Sigmoid colon (tissue), 7 donors: ENCODE measurements around the gene NKX2-3. TPM values are rescaled to one million over a fixed set of nuclear protein-coding genes. Genes with fewer than 3 reads are reported as not detected.
A peak's percentile ranks its signal among the peaks of the same experiment; 100 is the strongest.

ENCODE experiments used
- DNase-seq: peaks from one replicate; pipeline ENCODE4 v3.0.0-alpha.2; 2019
- H3K27ac ChIP-seq, 4 donors: fragments of 200-600 bp; sonication (generic); one replicate each; pipeline ENCODE4 v1.5.1; 2016 to 2019; ENCODE audit warnings: mild to moderate bottlenecking in 1 of 4
- H3K27me3 ChIP-seq, 3 donors: fragments of 200-600 bp; sonication (generic); one replicate each; pipeline ENCODE4 v1.5.1; 2019; ENCODE audit warnings: mild to moderate bottlenecking in 1 of 3
- H3K36me3 ChIP-seq, 4 donors: fragments of 200-600 bp; sonication (generic); one replicate each; pipeline ENCODE4 v1.5.1; 2016 to 2019
- H3K4me1 ChIP-seq, 4 donors: fragments of 200-600 bp; sonication (generic); one replicate each; pipeline ENCODE4 v1.5.1; 2017 to 2019
- H3K4me3 ChIP-seq, 4 donors: fragments of 200-600 bp; sonication (generic); one replicate each; pipeline ENCODE4 v1.5.1; 2017 to 2019; ENCODE audit warnings: mild to moderate bottlenecking in 2 of 4, moderate library complexity in 1 of 4
- H3K9me3 ChIP-seq, 4 donors: fragments of 200-600 bp in 3 of 4; sonication (generic) in 3 of 4; one replicate each; pipeline versions ENCODE4 v1.5.1 to v1.6.1; 2013 to 2019
- EP300 ChIP-seq, 4 donors: sonication (generic); formaldehyde crosslinking; IDR thresholded peaks; one replicate each; pipeline ENCODE4 v1.6.1; 2017; ENCODE audit warnings: antibody characterized with exemption in 4 of 4
- POLR2A ChIP-seq, 2 donors: fragments of 450-650 bp; IDR thresholded peaks; one replicate each; pipeline ENCODE4 v1.6.1; 2016; ENCODE audit warnings: antibody characterized with exemption in 2 of 2, mild to moderate bottlenecking in 2 of 2, moderate library complexity in 2 of 2
- POLR2AphosphoS5 ChIP-seq, 4 donors: sonication (generic); formaldehyde crosslinking; IDR thresholded peaks; one replicate each; pipeline ENCODE4 v1.6.1; 2017; ENCODE audit warnings: antibody characterized with exemption in 4 of 4
- WGBS, 2 donors: extraction: QIAGEN DNeasy Blood & Tissue Kit; methylation state at CpG; one replicate each; pipeline ENCODE4 v1.1.7; 2013; 5-methylcytosine and 5-hydroxymethylcytosine counted together
- intact Hi-C: fragments of 100-400 bp; cut with DNase I; formaldehyde crosslinking; loops from one replicate; pipeline ENCODE4 v1.15.1; 2023
- polyA plus RNA-seq, 3 donors: library from polyadenylated mRNA; stranded (reverse); fragments of 200-250 nt; gene quantifications; one replicate each; pipeline ENCODE4 v1.2.3, GENCODE V29; 2013
- total RNA-seq, 4 donors: library from RNA; depleted of rRNA; stranded (reverse); fragments of >200 nt; gene quantifications; one replicate each; pipeline ENCODE4 v1.1.0, GENCODE V29; 2016
- TF ChIP-seq, protein P1 (sequence below), 4 experiments: fragments of 450-650 bp in 3 of 4; fragments of 200-600 bp in 1 of 4; IDR thresholded peaks; one replicate each; pipeline ENCODE4 v1.5.1; 2016 to 2019; ENCODE audit warnings: antibody characterized with exemption in 4 of 4, mild to moderate bottlenecking in 3 of 4, moderate library complexity in 2 of 4
- donor health status: healthy with polysubstance abuse.
- donor health status: Bipolar disorder and iron deficiency.
- donor health status: healthy.

Gene NKX2-3
- total and polyA plus RNA-seq, 7 donors: 5.8 to 49.9 (median 32.4) TPM

DNA sequence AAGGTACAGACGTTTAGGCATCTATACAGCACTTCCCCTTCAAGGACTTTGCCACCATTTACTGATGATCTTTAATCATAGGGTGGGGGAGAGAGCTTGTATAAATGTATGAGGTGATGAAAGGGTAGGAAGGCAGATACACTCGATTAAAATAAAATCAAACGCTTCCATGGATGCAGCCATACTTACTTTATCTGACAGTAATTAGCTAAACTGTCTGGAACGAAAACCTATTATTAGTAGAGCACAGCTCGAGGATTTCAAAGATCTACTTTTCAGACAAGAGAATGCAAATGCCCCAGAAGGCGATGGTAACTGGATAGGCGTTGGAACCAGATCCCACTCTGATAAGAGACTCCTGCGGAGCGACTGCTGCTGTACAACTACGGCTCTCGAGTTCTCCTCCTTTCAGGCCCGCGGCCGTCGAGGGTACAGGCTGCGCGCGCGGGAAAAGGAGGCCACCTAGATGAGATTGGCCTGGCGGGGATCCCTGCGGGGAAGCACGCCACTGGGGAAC is 3.1 kb upstream of the NKX2-3 start:
- peak overlapping the region in 3 of 4 donors; percentile 94 to 95 (median 94) for H3K27ac ChIP-seq
- peaks cover 3 to 35% (median 29%) of the 10 kb centered on the region in 4 donors for H3K4me1 ChIP-seq
- H3K36me3 ChIP-seq: no peaks in the 10 kb centered on the region
- WGBS, 2 donors: 12 to 18% methylated on average over 22 of the region's 22 CpGs
- TF ChIP-seq POLR2AphosphoS5 (IDR thresholded peaks at IDR 0.05): peak in 1 of 4 donors; percentile 18
- TF ChIP-seq, protein P1, sequence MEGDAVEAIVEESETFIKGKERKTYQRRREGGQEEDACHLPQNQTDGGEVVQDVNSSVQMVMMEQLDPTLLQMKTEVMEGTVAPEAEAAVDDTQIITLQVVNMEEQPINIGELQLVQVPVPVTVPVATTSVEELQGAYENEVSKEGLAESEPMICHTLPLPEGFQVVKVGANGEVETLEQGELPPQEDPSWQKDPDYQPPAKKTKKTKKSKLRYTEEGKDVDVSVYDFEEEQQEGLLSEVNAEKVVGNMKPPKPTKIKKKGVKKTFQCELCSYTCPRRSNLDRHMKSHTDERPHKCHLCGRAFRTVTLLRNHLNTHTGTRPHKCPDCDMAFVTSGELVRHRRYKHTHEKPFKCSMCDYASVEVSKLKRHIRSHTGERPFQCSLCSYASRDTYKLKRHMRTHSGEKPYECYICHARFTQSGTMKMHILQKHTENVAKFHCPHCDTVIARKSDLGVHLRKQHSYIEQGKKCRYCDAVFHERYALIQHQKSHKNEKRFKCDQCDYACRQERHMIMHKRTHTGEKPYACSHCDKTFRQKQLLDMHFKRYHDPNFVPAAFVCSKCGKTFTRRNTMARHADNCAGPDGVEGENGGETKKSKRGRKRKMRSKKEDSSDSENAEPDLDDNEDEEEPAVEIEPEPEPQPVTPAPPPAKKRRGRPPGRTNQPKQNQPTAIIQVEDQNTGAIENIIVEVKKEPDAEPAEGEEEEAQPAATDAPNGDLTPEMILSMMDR (IDR thresholded peaks at IDR 0.05): no peak
- intact Hi-C loops: no loop called here
- H3K9me3 ChIP-seq: no peaks in the 10 kb centered on the region
- peaks cover 0 to 6% (median 0%) of the 10 kb centered on the region in 3 donors for H3K27me3 ChIP-seq
- peak; percentile 77 for DNase-seq
- peak overlapping the region; percentile 70 to 80 (median 78) for H3K4me3 ChIP-seq

DNA sequence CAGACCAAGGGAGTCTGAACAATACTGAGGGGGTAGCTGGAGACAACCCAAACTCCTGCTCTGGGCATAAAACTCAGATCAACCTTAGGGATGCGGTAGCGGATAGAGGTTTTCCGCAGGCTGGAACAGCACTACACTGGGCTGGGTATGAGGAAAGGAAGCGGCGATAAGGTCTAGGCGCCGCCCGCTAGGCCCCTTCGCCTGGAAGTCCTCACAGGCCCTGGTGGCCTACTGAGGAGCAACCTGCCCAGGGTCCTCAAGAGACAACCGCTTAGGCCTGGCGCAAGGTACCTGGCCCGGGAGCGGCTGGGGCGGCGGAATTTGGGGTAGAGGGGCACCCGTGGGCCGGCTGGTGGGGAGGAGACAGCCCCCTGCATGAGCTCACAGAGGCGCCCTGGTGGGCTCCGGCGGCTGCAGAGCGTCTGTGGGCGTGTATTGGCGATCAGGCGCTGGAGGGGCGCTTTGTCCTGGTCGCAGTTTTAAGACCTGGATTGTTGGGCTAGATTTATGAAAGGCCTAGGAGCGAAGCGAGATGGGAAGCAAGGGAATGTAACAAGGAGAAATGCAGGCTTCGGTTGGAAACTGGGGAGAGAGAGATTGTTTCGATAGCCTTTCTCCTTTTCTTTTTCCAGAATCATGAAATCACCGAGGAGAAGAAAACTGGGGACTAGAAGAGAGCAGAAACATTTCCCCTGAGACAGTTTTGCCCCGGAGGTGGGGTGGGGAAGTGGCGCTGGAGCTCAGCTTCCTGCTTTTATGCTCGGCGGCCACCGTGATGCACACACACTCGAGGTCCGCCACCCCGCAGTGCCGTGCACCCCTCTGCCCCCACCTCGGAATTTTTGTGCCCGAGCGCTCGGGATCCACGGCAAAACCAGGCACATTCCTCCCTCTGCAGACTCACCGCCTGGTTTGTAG is 2.4 kb upstream of the NKX2-3 start:
- H3K36me3 ChIP-seq: peaks cover 0 to 4% (median 0%) of the 10 kb centered on the region in 4 donors
- peaks cover 3 to 32% (median 22%) of the 10 kb centered on the region in 4 donors for H3K4me1 ChIP-seq
- intact Hi-C loops: no loop called here
- 7 to 14% methylated on average over 46 of the region's 46 CpGs for WGBS, 2 donors
- peaks cover 0 to 10% (median 0%) of the 10 kb centered on the region in 3 donors for H3K27me3 ChIP-seq
- peak; percentile 79 for DNase-seq
- peak in 2 of 4 donors; percentile 26 to 43 for TF ChIP-seq POLR2AphosphoS5 (IDR thresholded peaks at IDR 0.05)
- TF ChIP-seq, protein P1 (IDR thresholded peaks at IDR 0.05): no peak
- peak overlapping the region; percentile 70 to 80 (median 78) for H3K4me3 ChIP-seq
- H3K9me3 ChIP-seq: no peaks in the 10 kb centered on the region
- peak overlapping the region in 3 of 4 donors; percentile 94 to 95 (median 94) for H3K27ac ChIP-seq

DNA sequence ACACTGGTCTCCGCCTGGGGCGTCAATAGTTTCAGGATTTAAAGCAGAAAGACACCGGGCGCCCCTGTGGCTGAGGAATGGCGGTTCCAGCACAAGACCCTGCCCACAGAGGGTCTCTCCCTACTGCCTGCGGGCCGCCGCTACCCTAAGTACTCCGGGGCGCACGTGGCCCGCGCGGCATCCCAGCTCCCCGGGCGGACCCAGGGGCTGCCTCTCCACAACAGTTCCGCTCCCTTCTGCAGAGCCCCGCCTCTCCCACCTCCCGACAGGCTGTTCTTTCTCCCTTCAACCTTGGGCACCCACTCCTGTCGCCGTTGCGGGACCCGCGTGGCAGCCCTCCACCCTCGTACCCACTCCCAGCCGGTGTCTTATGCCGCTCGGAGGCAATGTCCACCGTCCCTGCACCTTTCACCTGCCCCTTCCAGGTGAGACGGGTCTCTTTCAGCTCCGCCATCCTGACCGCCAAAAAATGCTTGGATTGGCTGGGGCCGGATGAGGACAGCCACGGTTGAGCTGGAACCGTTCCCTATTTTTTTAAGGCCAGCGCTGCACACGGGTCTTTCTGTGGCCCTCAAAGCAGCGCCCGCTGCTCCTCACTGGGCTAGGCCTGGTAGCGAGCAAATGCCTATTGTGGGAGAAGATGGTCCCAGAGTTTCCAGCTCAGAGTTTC is 1.6 kb upstream of the NKX2-3 start:
- Histone ChIP-seq H3K36me3 (peaks cover 0 to 4% (median 0%) of the 10 kb centered on the region in 4 donors), H3K4me1 (peaks cover 3 to 36% (median 14%) of the 10 kb centered on the region in 4 donors), H3K4me3 (peak overlapping the region; percentile 70 to 80 (median 78)), H3K27me3 (peaks cover 0 to 10% (median 0%) of the 10 kb centered on the region in 3 donors), H3K9me3 (no peaks in the 10 kb centered on the region), H3K27ac (peak overlapping the region in 3 of 4 donors; percentile 94 to 95 (median 94))
- intact Hi-C loops: no loop called here
- peak; percentile 86 for DNase-seq
- TF ChIP-seq POLR2AphosphoS5 (IDR thresholded peaks at IDR 0.05) (peak in 2 of 4 donors; percentile 15 to 54), EP300 (IDR thresholded peaks at IDR 0.05) (peak in 1 of 4 donors; percentile 16), POLR2A (IDR thresholded peaks at IDR 0.05) (peak in 1 of 2 donors; percentile 24)
- TF ChIP-seq, protein P1 (IDR thresholded peaks at IDR 0.05): no peak
- WGBS, 2 donors: 7 to 15% methylated on average over 40 of the region's 40 CpGs

DNA sequence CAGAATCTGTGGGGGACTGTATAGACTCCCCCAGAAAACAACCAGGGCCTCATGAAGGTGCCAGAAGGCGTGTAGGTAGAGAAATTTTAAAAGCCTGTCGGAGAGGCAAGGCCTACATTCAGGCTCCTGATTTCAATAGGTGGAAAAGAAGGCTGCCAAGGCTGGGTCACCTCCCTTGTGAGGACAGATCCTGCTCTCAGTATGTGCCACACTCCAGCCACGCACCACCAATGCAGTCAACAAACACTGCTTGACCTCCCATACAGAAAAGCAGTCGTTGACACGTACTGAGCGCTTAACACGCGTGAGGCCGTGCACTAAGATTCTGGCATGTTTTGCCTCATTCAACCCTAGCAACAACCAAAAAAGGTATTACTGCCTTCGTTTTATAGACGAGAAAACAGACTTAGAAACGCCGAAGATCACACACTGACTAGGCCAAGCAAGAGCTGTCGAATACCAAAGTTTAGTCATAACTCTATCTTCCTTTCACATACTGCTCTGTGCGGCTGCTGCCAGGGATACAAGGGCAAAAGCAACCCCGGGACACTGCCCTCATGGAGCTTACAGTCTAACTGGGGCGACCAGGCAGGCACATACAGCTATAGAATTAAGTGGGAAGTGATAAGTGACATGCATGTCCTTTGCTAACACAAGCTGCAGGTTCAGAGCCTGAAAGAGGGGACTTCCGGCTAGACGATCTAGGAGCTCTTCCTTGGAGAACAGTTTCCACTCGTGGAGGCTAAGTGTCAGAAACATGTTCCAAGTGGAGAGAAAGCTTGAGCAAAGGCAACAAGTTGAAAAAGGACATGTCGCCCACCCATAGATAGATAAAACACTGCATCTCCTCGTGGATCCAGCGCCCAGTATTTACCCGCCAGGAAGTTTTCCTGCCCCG is 797 bp upstream of the NKX2-3 start:
- H3K4me3 ChIP-seq: peak overlapping the region; percentile 70 to 80 (median 78)

More for the DNA sequence above, 797 bp upstream of the NKX2-3 start:
- Histone ChIP-seq H3K36me3 (peaks cover 0 to 4% (median 0%) of the 10 kb centered on the region in 4 donors), H3K27me3 (peaks cover 0 to 10% (median 0%) of the 10 kb centered on the region in 3 donors), H3K27ac (peak overlapping the region in 3 of 4 donors; percentile 94 to 95 (median 94)), H3K9me3 (no peaks in the 10 kb centered on the region), H3K4me1 (peaks cover 3 to 34% (median 9%) of the 10 kb centered on the region in 4 donors)
- no peak for DNase-seq
- TF ChIP-seq POLR2AphosphoS5 (IDR thresholded peaks at IDR 0.05) (no peak), EP300 (IDR thresholded peaks at IDR 0.05) (no peak), POLR2A (IDR thresholded peaks at IDR 0.05) (no peak)
- TF ChIP-seq, protein P1 (IDR thresholded peaks at IDR 0.05): no peak
- 35 to 37% methylated on average over 25 of the region's 25 CpGs for WGBS, 2 donors
- intact Hi-C loops: loop anchor here (2.0 kb wide), 1 partner anchor 89 kb away; the partner anchor contains the start of gene SLC25A28
